GM20431 (cell line): ENCODE measurements around the gene CD320.

ENCODE experiments used
- in situ Hi-C: fragments of 300-500 bp; cut with MseI, MboI; formaldehyde crosslinking; loops from one replicate; pipeline ENCODE4 v1.15.0; 2020; ENCODE audit warnings: low sequenced_read_pairs; ENCODE audit not compliant: unreplicated experiment

Gene CD320

GRCh38 chr19:8257052-8257443 is 51.1 kb downstream of the CD320 start:
- in situ Hi-C loops, result no loop called here

- in situ Hi-C loops, result no loop called here
Measured at GRCh38 chr19:8256276-8257051, 51.7 kb downstream of the CD320 start.

- in situ Hi-C loops, result no loop called here
Measured at GRCh38 chr19:8255426-8256125, 52.6 kb downstream of the CD320 start.

- in situ Hi-C loops, result loop anchor here (5.0 kb wide), 1 partner anchor 97 kb away; no protein-coding TSS in a partner anchor
Measured at GRCh38 chr19:8254286-8255001, 53.7 kb downstream of the CD320 start.

- in situ Hi-C loops, result loop anchor here (5.0 kb wide), 1 partner anchor 96 kb away; no protein-coding TSS in a partner anchor
Measured at GRCh38 chr19:8253678-8254077, 54.5 kb downstream of the CD320 start.

- in situ Hi-C loops, result loop anchor here (5.0 kb wide), 1 partner anchor 96 kb away; no protein-coding TSS in a partner anchor
Measured at GRCh38 chr19:8252922-8253589, 55.1 kb downstream of the CD320 start.
